ENCODE data around the gene HOXC12. TPM values are rescaled to one million over a fixed set of nuclear protein-coding genes. Genes with fewer than 3 reads are reported as not detected.
A peak's percentile ranks its signal among the peaks of the same experiment; 100 is the strongest.

The HOXC12 gene
- total RNA-seq, 1 experiment from 2014 or later = not detected

DNA sequence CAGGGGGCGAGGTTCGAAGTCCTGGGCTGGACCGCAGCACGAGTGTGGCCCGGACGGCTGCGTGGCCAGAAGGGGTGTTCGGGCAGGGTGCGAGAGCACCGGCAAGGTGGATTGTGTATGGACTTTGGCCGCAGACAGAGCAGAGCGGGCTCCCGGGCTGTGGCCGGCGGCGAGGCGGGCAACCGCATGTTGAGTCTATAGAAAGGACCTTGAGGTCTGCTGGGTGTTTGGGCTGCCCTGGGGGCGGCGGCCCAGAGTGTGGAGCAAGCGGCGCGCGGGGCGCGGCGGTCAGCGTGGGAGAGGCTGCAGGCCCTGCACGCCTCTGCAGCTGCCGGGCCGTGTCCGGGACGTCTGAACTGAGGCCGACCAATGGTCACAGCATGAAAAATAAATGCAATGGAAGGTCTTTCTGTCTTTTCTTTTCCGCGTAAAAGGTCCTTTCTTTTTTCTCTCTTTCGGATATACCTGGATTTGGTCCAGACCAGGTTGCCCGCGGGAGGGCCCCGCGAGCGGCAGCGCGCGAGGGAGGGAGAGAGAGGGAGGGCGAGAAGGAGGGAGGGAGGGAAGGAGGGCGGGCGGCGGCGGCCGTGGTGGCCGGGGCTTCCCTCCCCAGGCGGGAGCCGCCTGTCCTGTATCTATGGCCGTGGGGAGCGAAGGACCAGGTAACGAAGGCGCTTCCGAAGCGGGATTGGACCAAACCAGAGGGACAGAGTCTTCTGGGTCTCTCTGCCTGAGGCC is 39.7 kb downstream of the HOXC12 start:
- no peak for DNase-seq (ENCODE audit: low read depth)

DNA sequence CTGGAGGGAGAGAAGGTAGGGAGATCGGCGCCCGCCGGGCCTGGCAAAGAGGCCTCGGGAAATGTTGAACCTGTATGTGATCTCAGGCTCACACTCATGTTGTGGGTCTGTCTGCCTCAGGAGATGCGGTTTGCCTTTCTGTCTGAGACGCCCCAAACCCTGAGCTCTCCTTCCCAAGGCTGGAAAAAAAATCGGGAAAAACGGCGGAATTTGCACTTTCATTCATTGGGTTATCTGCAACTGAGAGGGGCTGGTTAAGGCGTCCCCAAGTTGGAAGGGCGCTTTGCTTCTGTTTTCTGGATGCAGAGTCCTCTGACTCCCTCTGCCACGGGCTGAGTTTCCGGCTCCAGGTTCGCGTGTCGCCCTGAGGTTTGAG is 40.3 kb downstream of the HOXC12 start:
- DNase-seq (ENCODE audit: low read depth) = no peak

GRCh38 chr12:53995378-53996239 is 40.9 kb downstream of the HOXC12 start:
- peak; percentile 79 for DNase-seq (ENCODE audit: low read depth)

GRCh38 chr12:53996240-53997203 is 41.8 kb downstream of the HOXC12 start:
- no peak for DNase-seq (ENCODE audit: low read depth)

GRCh38 chr12:53997204-53998109 is 42.8 kb downstream of the HOXC12 start:
- DNase-seq (ENCODE audit: low read depth) = no peak

DNA sequence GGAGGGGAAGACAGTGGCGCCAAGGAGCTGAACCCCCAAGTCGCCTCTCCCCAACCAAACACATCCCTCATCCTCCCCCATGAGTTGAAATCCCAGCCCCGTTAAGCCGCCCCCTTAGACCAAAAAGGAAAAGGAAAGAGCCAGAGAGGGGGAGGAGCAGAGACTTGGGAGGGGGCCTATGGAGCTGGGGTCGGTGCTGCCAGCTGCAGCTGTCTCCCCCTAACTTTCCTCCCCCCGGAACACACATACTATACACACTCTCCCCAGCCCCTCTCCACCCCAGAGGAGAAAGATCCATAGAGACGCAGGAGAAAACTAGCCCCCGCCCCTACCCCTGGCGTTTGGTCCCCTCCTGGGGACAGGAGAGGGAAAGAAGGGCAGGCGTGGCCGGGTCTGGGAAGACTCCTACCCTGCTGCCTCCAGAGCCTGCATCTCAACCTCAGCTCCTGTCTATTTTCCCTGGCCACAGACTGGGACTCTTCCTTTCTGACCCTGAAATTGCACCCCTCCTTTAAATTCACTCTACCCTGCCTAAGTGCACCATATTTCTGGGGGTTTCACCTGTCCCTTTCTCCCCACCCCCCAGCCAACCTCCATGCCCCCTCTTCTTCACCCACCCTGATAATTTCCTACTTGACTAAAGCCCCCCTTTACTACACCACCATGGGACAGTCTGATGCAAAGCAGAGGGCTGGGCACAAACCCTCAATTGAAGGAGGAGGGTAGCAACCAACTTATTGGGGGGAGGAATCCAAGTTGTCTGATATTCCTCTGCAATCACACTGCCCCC is 43.6 kb downstream of the HOXC12 start:
- DNase-seq (ENCODE audit: low read depth) = no peak

GRCh38 chr12:53998900-53999236 is 44.2 kb downstream of the HOXC12 start:
- DNase-seq (ENCODE audit: low read depth) = no peak

- peak; percentile 66 for DNase-seq (ENCODE audit: low read depth)
These were observed 44.9 kb downstream of the HOXC12 start for GRCh38 chr12:53999559-54000115.

DNA sequence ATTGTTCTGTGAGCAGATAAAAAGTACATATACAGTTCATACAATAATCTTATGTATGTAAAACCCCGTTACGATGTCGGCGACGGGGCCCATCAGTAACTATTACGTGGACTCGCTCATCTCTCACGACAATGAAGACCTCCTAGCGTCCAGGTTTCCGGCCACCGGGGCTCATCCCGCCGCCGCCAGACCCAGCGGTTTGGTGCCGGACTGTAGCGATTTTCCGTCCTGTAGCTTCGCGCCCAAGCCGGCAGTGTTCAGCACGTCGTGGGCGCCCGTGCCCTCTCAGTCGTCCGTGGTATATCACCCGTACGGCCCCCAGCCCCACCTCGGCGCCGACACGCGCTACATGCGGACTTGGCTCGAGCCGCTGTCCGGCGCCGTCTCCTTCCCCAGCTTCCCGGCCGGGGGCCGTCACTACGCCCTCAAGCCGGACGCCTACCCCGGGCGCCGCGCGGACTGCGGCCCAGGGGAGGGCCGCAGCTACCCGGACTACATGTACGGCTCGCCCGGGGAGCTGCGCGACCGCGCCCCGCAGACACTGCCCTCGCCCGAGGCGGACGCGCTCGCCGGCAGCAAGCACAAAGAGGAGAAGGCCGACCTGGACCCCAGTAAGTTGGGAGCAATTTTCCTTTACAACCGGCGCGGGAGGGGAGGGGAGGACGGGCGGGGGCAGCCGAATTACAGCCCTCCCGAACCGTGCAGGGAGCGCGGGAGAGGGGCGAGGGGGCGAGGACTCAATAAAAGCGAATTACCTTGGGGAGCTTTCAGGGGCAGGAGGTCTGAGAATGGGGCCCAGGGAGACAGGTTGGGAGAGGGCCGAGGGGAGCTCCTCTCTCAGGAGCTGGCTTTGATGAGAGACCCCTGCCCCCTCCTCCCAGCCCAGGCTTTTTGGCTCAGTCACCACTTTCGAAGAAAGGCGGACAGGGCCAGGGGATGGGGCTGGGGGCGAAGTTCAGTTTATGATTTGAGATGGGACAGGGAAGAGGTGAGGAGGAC is 45.7 kb downstream of the HOXC12 start, which contains the start of gene HOXC9:
TSS of gene HOXC9 (plus strand) at position 46 of the 999 bp plus-strand sequence. CDS start at position 74, 28 bp downstream.
- DNase-seq (ENCODE audit: low read depth) = no peak

GRCh38 chr12:54001283-54002187 is 46.8 kb downstream of the HOXC12 start:
- no peak for DNase-seq (ENCODE audit: low read depth)

DNA sequence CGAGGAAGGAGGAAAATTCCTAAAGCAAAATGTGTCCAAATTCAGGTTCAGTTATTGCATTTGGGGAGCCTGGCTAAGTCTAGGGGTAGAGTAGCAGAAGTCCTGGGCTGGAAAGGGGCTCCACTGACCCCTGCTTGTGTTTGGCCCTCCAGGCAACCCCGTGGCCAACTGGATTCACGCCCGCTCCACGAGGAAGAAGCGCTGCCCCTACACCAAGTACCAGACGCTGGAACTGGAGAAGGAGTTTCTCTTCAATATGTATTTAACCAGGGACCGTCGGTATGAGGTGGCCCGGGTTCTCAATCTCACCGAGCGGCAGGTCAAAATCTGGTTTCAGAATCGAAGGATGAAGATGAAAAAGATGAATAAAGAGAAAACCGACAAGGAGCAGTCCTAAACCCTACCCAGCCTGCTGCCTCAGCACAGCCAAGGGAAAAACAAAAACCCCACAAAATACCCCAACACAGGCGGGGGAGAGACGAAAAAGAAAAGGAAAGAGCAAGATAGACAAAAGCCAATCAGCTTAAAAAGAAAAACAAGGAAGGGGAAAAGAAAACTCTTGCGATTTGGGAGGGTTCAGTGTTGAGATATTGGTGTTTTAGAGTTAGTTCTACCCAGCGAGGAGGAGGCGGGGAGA is 47.7 kb downstream of the HOXC12 start:
- DNase-seq (ENCODE audit: low read depth) = no peak

- no peak for DNase-seq (ENCODE audit: low read depth)
These were observed 48.2 kb downstream of the HOXC12 start for GRCh38 chr12:54002915-54003389.

- DNase-seq (ENCODE audit: low read depth) = no peak
These were observed 48.9 kb downstream of the HOXC12 start for GRCh38 chr12:54003625-54004024.

- DNase-seq (ENCODE audit: low read depth) = no peak
These were observed 49.5 kb downstream of the HOXC12 start for GRCh38 chr12:54004063-54004840.

GRCh38 chr12:54004841-54005530 is 50.3 kb downstream of the HOXC12 start:
- no peak for DNase-seq (ENCODE audit: low read depth)
